Cardiac muscle cell (in vitro differentiated cells and primary cell): ENCODE data around the gene IGFBP6. TPM values are rescaled to one million over a fixed set of nuclear protein-coding genes. Genes with fewer than 3 reads are reported as not detected.

Experiments
- DNase-seq, 2 donors: peaks; one replicate each; pipeline versions ENCODE4 v3.0.0 to v3.0.0-alpha.2; 2010 to 2017; ENCODE audit warnings: low read depth in 1 of 2, low spot score in 1 of 2
- H3K27ac ChIP-seq: fragments of 200-600 bp; sonication (generic); 2 replicates; pipeline ENCODE4 v1.5.1; 2016
- H3K27me3 ChIP-seq: fragments of 200-600 bp; sonication (generic); 2 replicates; pipeline ENCODE4 v1.6.0; 2016; ENCODE audit warnings: control low read depth
- H3K36me3 ChIP-seq: fragments of 200-600 bp; sonication (generic); 2 replicates; pipeline ENCODE4 v1.5.1; 2016; ENCODE audit warnings: control low read depth
- H3K4me1 ChIP-seq: fragments of 200-600 bp; sonication (generic); 2 replicates; pipeline ENCODE4 v1.8.1; 2017; ENCODE audit warnings: low read depth, mild to moderate bottlenecking, mixed run types
- H3K4me3 ChIP-seq: fragments of 200-600 bp; sonication (generic); 2 replicates; pipeline ENCODE4 v1.5.1; 2016; ENCODE audit warnings: mild to moderate bottlenecking
- H3K9me3 ChIP-seq: fragments of 200-600 bp; sonication (generic); 2 replicates; pipeline ENCODE4 v1.5.1; 2017; ENCODE audit warnings: low read depth, mild to moderate bottlenecking, control low read depth
- CTCF ChIP-seq: IDR thresholded peaks from 2 replicates; pipeline ENCODE4 v1.5.1; 2012; ENCODE audit warnings: low read depth, mild to moderate bottlenecking, low read length
- polyA plus RNA-seq: library from polyadenylated mRNA; unstranded; fragments of >200 nt; fragmentation: Nextera tagmentation; extraction: Ambion mirVana; gene quantifications from 2 replicates; pipeline ENCODE4 v1.2.1, GENCODE V29; 2016
- total RNA-seq: library from RNA; depleted of rRNA; stranded (reverse); fragments of >200 nt; gene quantifications from 2 replicates; pipeline ENCODE4 v1.2.3, GENCODE V29; 2016

Gene IGFBP6
- total and polyA plus RNA-seq, 2 experiments from 2014 or later = 58.9 to 109 TPM

- no peak overlapping the region for H3K4me3 ChIP-seq
- no peak for DNase-seq
- no peaks in the 10 kb centered on the region for H3K36me3 ChIP-seq
- peaks cover 24% of the 10 kb centered on the region for H3K4me1 ChIP-seq
- no peak overlapping the region for H3K27ac ChIP-seq
- no peak for TF ChIP-seq CTCF
- no peaks in the 10 kb centered on the region for H3K27me3 ChIP-seq
- no peaks in the 10 kb centered on the region for H3K9me3 ChIP-seq
These were observed 32.0 kb upstream of the IGFBP6 start for GRCh38 chr12:53065470-53065869.

- Histone ChIP-seq H3K36me3 (no peaks in the 10 kb centered on the region), H3K4me1 (peaks cover 32% of the 10 kb centered on the region), H3K27me3 (no peaks in the 10 kb centered on the region), H3K4me3 (no peak overlapping the region), H3K9me3 (no peaks in the 10 kb centered on the region), H3K27ac (no peak overlapping the region)
- TF ChIP-seq CTCF = peak; percentile 83
- peak; percentile 88 to 89 for DNase-seq
These were observed 31.2 kb upstream of the IGFBP6 start for GRCh38 chr12:53065975-53066931.

GRCh38 chr12:53067074-53067992, 30.1 kb upstream of the IGFBP6 start:
- DNase-seq = peak in 1 of 2 donors; percentile 18
- Histone ChIP-seq H3K27ac (no peak overlapping the region), H3K4me3 (no peak overlapping the region), H3K9me3 (no peaks in the 10 kb centered on the region), H3K27me3 (no peaks in the 10 kb centered on the region), H3K4me1 (peaks cover 43% of the 10 kb centered on the region), H3K36me3 (no peaks in the 10 kb centered on the region)
- no peak for TF ChIP-seq CTCF

- no peak for TF ChIP-seq CTCF
- no peaks in the 10 kb centered on the region for H3K36me3 ChIP-seq
- H3K27me3 ChIP-seq = no peaks in the 10 kb centered on the region
- DNase-seq = no peak
- H3K4me1 ChIP-seq = peaks cover 43% of the 10 kb centered on the region
- H3K9me3 ChIP-seq = no peaks in the 10 kb centered on the region
- H3K27ac ChIP-seq = no peak overlapping the region
- H3K4me3 ChIP-seq = no peak overlapping the region
These were observed 29.3 kb upstream of the IGFBP6 start for GRCh38 chr12:53067993-53068770.
